Measurements from ENCODE around the gene NREP.

GRCh38 chr5:111735583-111736270 lies 21.3 kb downstream of the NREP start:
- no peak for TF ChIP-seq CTCF (IDR thresholded peaks at IDR 0.05)
- no peak for TF ChIP-seq POLR2A (IDR thresholded peaks at IDR 0.05)

Data from testis (tissue), 2 donors.